Loucy (cell line): ENCODE results near the gene ARL6IP4.

Experiments
- H2AFZ ChIP-seq: fragments of 200-600 bp; sonication (generic); 2 replicates; pipeline ENCODE4 v1.6.0; 2016; ENCODE audit warnings: antibody characterized with exemption, mild to moderate bottlenecking, low read length, moderate library complexity
- H3F3A ChIP-seq: fragments of 200-600 bp; 2 replicates; pipeline ENCODE4 v1.6.0; 2016; ENCODE audit warnings: antibody characterized with exemption, low read depth, mild to moderate bottlenecking
- H3K27me3 ChIP-seq: fragments of 200-600 bp; sonication (generic); 2 replicates; pipeline ENCODE4 v1.6.1; 2014; ENCODE audit warnings: low read length, mild to moderate bottlenecking; ENCODE audit not compliant: insufficient read depth, poor library complexity, severe bottlenecking
- H3K36me3 ChIP-seq: fragments of 200-600 bp; sonication (generic); 2 replicates; pipeline ENCODE4 v1.6.1; 2016; ENCODE audit warnings: low read length; ENCODE audit not compliant: insufficient read depth
- H3K4me1 ChIP-seq: fragments of 200-600 bp; sonication (generic); 2 replicates; pipeline ENCODE4 v1.5.1; 2014; ENCODE audit warnings: low read length, mild to moderate bottlenecking; ENCODE audit not compliant: insufficient read depth, poor library complexity, severe bottlenecking
- H3K4me2 ChIP-seq: fragments of 200-600 bp; sonication (generic); 2 replicates; pipeline ENCODE4 v1.6.0; 2014; ENCODE audit warnings: antibody characterized with exemption, low read length, low read depth, mild to moderate bottlenecking; ENCODE audit not compliant: poor library complexity, severe bottlenecking
- H3K4me3 ChIP-seq: fragments of 200-600 bp; sonication (generic); 2 replicates; pipeline ENCODE4 v1.5.1; 2014; ENCODE audit warnings: low read length, mild to moderate bottlenecking, mixed read lengths; ENCODE audit not compliant: poor library complexity, severe bottlenecking
- H3K79me2 ChIP-seq: fragments of 200-600 bp; sonication (generic); 2 replicates; pipeline ENCODE4 v1.6.1; 2014; ENCODE audit warnings: low read length; ENCODE audit not compliant: insufficient read depth
- H3K9ac ChIP-seq: fragments of 200-600 bp; sonication (generic); 2 replicates; pipeline ENCODE4 v1.6.0; 2014; ENCODE audit warnings: mild to moderate bottlenecking, low read depth, low read length, moderate library complexity; ENCODE audit not compliant: poor library complexity, severe bottlenecking
- H3K9me2 ChIP-seq: fragments of 200-600 bp; sonication (generic); replicated peaks from 2 replicates; pipeline ENCODE4 v1.6.1; 2016; ENCODE audit warnings: low read depth, low read length, mixed read lengths
- H3K9me3 ChIP-seq: fragments of 200-600 bp; sonication (generic); 2 replicates; pipeline ENCODE4 v1.6.1; 2014; ENCODE audit warnings: mild to moderate bottlenecking, antibody characterized with exemption, low read length, low read depth; ENCODE audit not compliant: insufficient read depth
- H4K20me1 ChIP-seq: fragments of 200-600 bp; sonication (generic); 2 replicates; pipeline ENCODE4 v1.6.0; 2014; ENCODE audit warnings: antibody characterized with exemption, low read length, mild to moderate bottlenecking; ENCODE audit not compliant: insufficient read depth, poor library complexity, severe bottlenecking
- CTCF ChIP-seq: fragments of 200-600 bp; sonication (generic); conservative IDR thresholded peaks from 2 replicates; pipeline ENCODE4 v1.5.1; 2014; ENCODE audit warnings: mild to moderate bottlenecking, antibody characterized with exemption, low read length
- EZH2phosphoT487 ChIP-seq: fragments of 200-600 bp; IDR thresholded peaks from 2 replicates; pipeline ENCODE4 v1.6.1; 2018; ENCODE audit warnings: antibody characterized with exemption, mild to moderate bottlenecking, moderate library complexity, borderline replicate concordance

The ARL6IP4 gene

GRCh38 chr12:122986258-122986871, 5.9 kb downstream of the ARL6IP4 start:
- Histone ChIP-seq H3K4me3 (no peak overlapping the region), H3K27me3 (no peaks in the 10 kb centered on the region), H3K4me1 (peaks cover 26% of the 10 kb centered on the region), H3K9me2 (no peaks in the 10 kb centered on the region), H3K9me3 (no peaks in the 10 kb centered on the region), H3K36me3 (0 out of 2 replicates have a peak, but pooled peaks cover 5% of the 10 kb centered on the region), H3F3A (no peaks in the 10 kb centered on the region), H3K9ac (no peak overlapping the region), H4K20me1 (peaks cover 21% of the 10 kb centered on the region), H2AFZ (no peak overlapping the region), H3K4me2 (no peak overlapping the region), H3K79me2 (peaks cover 20% of the 10 kb centered on the region)
- TF ChIP-seq EZH2phosphoT487: no peak
- TF ChIP-seq CTCF: no peak

GRCh38 chr12:122987086-122987951, 6.8 kb downstream of the ARL6IP4 start:
- peaks cover 20% of the 10 kb centered on the region for H3K4me1 ChIP-seq
- peaks cover 11% of the 10 kb centered on the region for H3K79me2 ChIP-seq
- H3K9me2 ChIP-seq: no peaks in the 10 kb centered on the region
- H3K9me3 ChIP-seq: no peaks in the 10 kb centered on the region
- peaks cover 11% of the 10 kb centered on the region for H4K20me1 ChIP-seq
- H2AFZ ChIP-seq: no peak overlapping the region
- 0 out of 2 replicates have a peak, but pooled peaks cover 5% of the 10 kb centered on the region for H3K36me3 ChIP-seq
- H3K27me3 ChIP-seq: no peaks in the 10 kb centered on the region
- H3K4me2 ChIP-seq: no peak overlapping the region
- H3F3A ChIP-seq: no peaks in the 10 kb centered on the region
- H3K9ac ChIP-seq: no peak overlapping the region
- no peak overlapping the region for H3K4me3 ChIP-seq
- no peak for TF ChIP-seq EZH2phosphoT487
- TF ChIP-seq CTCF: no peak

GRCh38 chr12:122988036-122988435, 7.6 kb downstream of the ARL6IP4 start:
- no peaks in the 10 kb centered on the region for H3K9me2 ChIP-seq
- H3K79me2 ChIP-seq: peaks cover 3% of the 10 kb centered on the region; the same call in 1 of the 2 replicates
- no peak overlapping the region for H3K4me3 ChIP-seq
- TF ChIP-seq EZH2phosphoT487: no peak
- TF ChIP-seq CTCF: no peak
- H3K27me3 ChIP-seq: no peaks in the 10 kb centered on the region
- peaks cover 5% of the 10 kb centered on the region for H4K20me1 ChIP-seq
- no peak overlapping the region for H3K4me2 ChIP-seq
- H3K9me3 ChIP-seq: no peaks in the 10 kb centered on the region
- no peaks in the 10 kb centered on the region for H3F3A ChIP-seq
- H3K36me3 ChIP-seq: 0 out of 2 replicates have a peak, but pooled peaks cover under 1% of the 10 kb centered on the region
- H2AFZ ChIP-seq: no peak overlapping the region
- H3K4me1 ChIP-seq: peaks cover 13% of the 10 kb centered on the region
- no peak overlapping the region for H3K9ac ChIP-seq
